Stimulated activated CD8-positive, alpha-beta memory T cell treated with anti-CD3 and anti-CD28 coated beads, Interleukin-2, amount 100 ng/mL, for 1 hour (primary cell): ENCODE measurements around the gene PSMC3.

Experiments used
- DNase-seq, 2 donors: peaks; one replicate each; pipeline ENCODE4 v3.0.0-alpha.2; 2020; ENCODE audit warnings: low read depth in 2 of 2

PSMC3 gene

GRCh38 chr11:47426062-47426956 lies at the start of gene PSMC3:
Gene PSMC3, minus strand, starts transcription at chr11:47426439. Its CDS starts 160 bp downstream, at chr11:47426279.
- peak; percentile 97 to 99 for DNase-seq

GRCh38 chr11:47470671-47471070 lies 44.4 kb upstream of the PSMC3 start:
- no peak for DNase-seq

DNA sequence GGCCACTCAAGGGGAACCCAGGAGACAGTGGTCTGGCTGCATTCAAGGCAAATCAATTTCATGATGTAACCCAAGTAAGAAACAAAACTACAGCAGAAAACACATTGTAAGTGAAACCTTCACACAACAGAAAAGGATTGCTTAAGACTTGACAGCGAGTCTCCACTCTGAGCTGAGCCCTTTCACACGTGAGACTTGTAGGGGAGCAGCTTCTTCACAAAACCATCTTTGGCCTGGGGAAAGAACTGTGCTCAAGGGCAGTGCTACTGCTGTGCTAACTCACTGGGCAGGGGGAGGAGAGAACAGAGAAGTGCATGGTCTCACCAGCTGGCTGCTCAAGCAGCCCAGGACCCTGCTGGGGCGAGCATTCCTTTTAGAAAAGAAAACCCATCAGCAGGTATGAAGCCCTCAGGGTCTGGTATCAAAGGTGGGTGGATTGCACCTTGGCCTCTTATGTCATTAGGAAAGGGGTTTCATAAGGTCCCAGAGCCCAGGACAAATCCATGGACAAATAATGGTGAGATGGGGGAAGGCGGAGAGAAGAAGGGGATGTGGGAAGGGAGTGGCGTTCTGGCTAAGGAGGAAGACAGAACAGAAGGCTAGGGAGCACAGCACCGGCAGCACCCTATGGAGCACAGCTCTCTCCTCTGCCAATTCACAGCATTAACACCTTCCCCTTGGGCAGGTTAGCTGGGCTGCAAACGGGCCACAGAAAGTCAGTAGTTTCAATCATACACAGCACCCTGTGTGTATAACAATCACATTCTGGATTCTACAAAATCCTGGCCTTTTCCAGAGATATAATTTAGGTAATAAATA lies 43.3 kb upstream of the PSMC3 start:
- DNase-seq = no peak

GRCh38 chr11:47468598-47469214 lies 42.5 kb upstream of the PSMC3 start:
- DNase-seq = no peak

DNA sequence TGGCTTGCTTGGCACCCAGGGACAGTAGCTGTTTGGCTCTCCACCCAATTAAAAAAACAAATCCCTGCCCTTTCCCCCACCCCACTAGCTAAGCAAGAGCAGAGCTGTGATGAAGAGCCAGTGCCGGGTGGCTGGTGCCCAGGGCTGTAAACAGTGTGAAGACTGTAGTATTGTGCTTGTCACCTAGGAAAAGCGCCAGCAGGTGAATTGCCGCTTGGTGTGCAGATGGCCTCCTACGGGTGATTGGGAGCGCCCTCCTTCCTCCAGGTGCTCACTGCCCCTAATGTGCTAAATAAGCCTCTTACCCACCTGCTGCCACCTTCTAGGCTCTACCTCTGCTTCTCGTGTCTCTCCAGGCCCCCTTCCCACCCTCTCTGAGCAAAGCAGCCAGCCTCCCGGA lies 41.1 kb upstream of the PSMC3 start:
- no peak for DNase-seq

DNA sequence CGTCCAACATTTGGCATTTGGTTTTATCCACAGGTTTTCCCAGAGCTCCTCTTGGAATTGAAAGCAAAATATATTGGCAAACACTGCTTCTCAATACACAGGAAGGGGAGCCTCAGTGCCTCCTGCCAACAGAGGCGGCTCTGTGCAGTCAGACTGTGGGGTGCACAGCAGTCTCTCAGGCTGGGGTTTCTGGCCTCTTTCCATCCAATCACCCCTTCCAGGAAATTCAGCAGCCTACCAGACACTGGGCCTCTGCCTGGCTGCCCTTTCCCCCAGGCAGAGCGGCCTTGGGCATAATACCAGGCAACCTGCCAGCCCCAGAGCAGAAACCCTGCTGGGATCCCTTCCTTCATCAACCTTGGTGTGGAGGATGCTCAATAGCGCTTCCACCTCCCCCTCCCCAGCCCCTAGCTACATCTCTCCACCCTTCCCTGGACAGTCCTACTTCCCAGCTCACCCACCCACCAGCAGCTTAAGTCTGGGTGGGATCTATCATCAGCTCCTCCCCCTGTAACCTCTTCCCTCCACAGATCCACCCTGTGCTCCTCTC lies 40.5 kb upstream of the PSMC3 start:
- DNase-seq = no peak

- no peak for DNase-seq
These were observed 40.0 kb upstream of the PSMC3 start for GRCh38 chr11:47466201-47466600.

DNA sequence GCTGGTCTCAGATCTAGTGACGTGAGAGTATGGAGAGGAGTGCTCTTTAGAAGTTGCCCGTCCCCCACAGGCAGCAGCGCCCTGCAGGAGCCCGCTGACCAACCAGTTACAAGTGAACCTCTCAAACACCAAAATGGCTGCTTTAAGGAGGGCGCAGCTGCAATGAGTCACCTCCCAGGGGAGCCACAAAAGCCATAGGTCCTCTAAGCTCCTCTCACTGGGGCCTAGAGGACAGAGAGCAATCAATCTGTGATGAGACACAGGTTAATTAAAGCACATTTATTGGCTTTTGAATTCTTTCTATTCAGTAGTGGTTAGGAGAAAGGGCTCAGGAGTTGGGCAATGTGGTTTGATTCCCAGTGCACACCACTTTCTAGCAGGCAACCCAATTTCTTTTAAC lies 38.2 kb upstream of the PSMC3 start:
- no peak for DNase-seq

GRCh38 chr11:47461876-47462275 lies 35.6 kb upstream of the PSMC3 start:
- DNase-seq = no peak

- DNase-seq = no peak
These were observed 34.5 kb upstream of the PSMC3 start for GRCh38 chr11:47460571-47461235.

DNA sequence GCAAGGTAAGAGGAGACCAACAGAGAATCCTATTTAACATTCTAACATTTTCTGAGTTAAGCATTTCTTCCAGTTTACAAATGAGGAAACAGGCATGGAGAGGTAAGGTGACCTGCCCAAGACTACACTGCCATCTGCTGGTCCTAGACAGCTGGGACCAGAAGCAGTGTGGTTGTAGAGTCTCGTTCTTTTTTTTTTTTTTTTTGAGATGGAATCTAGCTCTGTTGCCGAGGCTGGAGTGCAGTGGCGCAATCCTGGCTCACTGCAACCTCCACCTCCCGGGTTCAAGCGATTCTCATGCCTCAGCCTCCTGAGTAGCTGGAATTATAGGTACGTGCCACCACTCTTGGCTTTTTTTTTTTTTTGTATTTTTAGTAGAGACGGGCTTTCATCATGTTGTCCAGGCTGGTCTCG lies 28.0 kb upstream of the PSMC3 start:
- peak; percentile 24 to 25 for DNase-seq

GRCh38 chr11:47453365-47453764 lies 27.1 kb upstream of the PSMC3 start:
- DNase-seq = no peak

GRCh38 chr11:47451990-47452389 lies 25.8 kb upstream of the PSMC3 start:
- no peak for DNase-seq

DNA sequence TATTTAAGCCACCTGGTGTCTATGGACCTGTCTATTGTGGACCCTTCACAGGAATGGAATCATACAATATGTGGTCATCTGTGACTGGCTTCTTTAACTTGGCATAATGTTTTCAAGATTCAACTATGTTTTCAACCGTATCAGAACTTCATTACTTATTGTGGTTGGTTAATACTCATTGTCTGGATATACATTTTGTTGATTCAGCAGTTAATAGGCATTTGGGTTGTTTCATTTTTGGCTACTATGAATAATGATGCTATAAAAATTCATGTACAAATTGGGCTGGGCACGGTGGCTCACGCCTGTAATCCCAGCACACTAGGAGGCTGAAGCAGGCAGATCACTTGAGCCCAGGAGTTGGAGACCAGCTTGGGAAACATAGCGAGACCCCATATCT lies 25.2 kb upstream of the PSMC3 start:
- no peak for DNase-seq

DNA sequence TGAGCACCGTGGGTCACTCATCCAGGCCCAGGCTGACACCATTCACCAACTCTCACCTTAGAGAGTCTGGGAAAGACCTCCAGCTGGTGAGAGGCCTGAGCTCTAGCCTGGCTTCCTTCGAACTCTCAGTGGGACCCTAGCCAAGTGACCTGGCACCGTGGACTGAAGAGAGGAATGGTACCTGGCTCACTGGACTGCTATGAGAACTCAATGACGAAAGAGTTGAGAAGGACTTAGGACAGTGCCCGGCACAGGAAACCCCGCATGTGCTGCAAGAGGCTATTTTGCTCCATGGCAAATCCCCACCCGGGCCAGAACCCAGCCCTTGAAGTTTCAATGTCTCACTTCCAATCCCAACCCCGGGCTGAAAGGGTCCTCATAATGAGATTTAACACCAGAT lies 23.3 kb upstream of the PSMC3 start:
- DNase-seq = no peak

GRCh38 chr11:47448566-47449427 lies 22.6 kb upstream of the PSMC3 start, which contains the start of gene RAPSN:
Gene RAPSN, minus strand, starts transcription at chr11:47449136. Its CDS starts 172 bp downstream, at chr11:47448964.
- no peak for DNase-seq

DNA sequence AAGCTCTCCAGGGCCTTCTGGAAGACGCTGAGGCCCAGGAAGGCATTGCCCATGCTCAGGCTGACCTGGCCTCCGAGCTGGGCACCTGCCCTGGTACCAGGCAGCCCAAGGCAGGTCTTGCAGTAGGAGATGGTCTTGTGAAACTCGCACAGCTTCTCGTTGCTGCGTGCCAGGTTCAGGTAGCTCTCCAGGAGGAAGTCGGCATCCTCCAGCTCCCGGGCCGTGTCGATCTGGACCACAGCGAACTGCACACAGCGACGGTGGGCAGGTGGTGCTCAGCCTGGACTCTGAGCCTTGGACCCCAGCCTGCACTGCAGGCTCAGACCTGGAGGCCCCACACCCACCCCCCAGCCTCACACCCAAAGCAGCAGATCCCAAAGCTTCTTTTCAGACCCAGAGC lies 21.7 kb upstream of the PSMC3 start:
- no peak for DNase-seq

DNA sequence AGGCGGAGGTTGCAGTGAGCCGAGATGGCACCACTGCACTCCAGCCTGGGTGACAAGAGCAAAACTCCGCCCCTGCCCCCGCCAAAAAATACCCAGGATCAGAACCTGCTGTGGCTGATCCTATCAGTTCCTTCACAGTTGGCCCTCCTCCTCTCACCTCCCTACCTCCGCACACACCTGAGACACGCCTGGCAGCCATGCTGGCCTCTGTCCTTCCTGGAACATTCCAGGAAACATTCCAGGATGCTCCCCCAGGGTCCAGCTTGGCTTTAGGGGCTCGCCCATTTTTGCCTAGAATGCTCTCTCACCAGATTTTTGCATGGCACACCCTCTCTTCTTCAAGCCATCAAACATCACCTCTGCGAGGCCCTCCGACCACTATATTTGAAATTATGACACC lies 20.6 kb upstream of the PSMC3 start:
- no peak for DNase-seq

- DNase-seq = no peak
These were observed 19.6 kb upstream of the PSMC3 start for GRCh38 chr11:47445840-47446239.

GRCh38 chr11:47443817-47444216 lies 17.6 kb upstream of the PSMC3 start:
- DNase-seq = no peak
